Gastrocnemius medialis (tissue), 4 donors: ENCODE results near the gene SLC10A1.

Source experiments
- CTCF ChIP-seq, 5 experiments: fragments of 450-650 bp in 3 of 5; fragments of 200-600 bp in 2 of 5; sonication (generic) in 2 of 5; IDR thresholded peaks in 4 of 5; conservative IDR thresholded peaks in 1 of 5; 1 replicate in 4 of 5; 2 replicates in 1 of 5; pipeline ENCODE4 v1.5.1; 2016 to 2019; ENCODE audit warnings: antibody characterized with exemption in 5 of 5, mild to moderate bottlenecking in 3 of 5, moderate library complexity in 3 of 5
- POLR2A ChIP-seq, 2 donors: fragments of 450-650 bp; IDR thresholded peaks; one replicate each; pipeline ENCODE4 v1.6.1; 2017; ENCODE audit warnings: antibody characterized with exemption in 2 of 2, mild to moderate bottlenecking in 2 of 2, moderate library complexity in 2 of 2

DNA sequence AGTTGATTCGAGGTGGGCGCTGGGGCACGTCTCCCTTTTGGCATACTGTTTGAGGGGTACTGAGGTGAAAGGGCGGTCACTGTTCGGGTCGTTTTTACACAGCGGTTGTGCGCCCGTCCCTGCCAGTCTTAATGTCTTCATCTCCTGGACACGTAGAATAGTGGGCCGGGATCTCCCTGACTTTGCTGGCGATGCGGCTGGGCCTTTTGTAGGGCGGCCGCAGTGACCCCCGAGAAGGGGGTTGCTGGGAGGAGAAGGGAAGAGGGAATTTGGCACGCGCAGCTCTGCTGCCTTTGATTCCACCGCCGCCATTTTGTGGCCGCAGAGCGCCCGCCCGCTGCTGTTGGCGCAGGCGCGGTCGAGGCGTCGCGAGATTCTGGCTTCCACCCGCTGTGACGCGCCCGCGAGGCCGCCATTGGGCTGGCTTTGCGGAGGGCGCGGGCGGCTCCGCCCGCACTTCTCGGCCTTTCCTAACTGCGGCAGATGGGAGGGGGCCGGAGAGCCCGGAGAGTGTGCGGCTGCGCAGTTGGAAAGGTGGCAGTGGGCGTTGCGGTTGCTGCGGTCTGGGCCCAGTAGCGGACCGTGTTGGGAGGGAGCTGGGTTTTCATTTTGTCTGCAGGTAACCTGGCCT lies 29.6 kb downstream of the SLC10A1 start:
- peak; percentile 77 to 81 for TF ChIP-seq POLR2A (IDR thresholded peaks at IDR 0.05)
- no peak for TF ChIP-seq CTCF (IDR thresholded peaks at IDR 0.05 in 4 of 5, conservative IDR thresholded peaks at IDR 0.05 in 1 of 5)
